Activated T-cell treated with anti-CD3 and anti-CD28 coated beads for 1 hour (primary cell): ENCODE data around the gene ATP9A.
A peak's percentile ranks its signal among the peaks of the same experiment; 100 is the strongest.
"Not testable (repeated sequence)": the region's sequence is repeated elsewhere in the genome, so short reads cannot be mapped to it uniquely, and the experiment has no call there.

Source experiments
- DNase-seq: peaks from one replicate; pipeline ENCODE4 v3.0.0-alpha.2; 2020; ENCODE audit warnings: low read depth

ATP9A gene

GRCh38 chr20:51573576-51574243 is 194.5 kb downstream of the ATP9A start:
- no peak for DNase-seq

DNA sequence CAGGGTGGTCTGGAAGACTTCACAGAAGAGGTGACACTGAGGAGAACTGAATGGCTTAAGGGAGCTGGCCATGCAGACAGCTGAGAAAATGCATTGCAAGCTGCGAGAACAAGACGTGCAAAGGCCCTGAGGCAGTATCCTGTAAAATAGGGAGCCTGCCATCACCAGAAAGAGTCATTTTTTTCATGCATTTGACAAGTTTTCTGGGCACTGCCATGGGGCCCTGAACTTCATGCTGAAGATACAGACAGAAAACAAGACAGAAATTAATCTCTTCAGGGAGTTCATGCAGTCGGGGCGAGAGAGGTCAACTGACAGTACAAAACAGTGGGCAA is 196.8 kb downstream of the ATP9A start:
- no peak for DNase-seq

DNA sequence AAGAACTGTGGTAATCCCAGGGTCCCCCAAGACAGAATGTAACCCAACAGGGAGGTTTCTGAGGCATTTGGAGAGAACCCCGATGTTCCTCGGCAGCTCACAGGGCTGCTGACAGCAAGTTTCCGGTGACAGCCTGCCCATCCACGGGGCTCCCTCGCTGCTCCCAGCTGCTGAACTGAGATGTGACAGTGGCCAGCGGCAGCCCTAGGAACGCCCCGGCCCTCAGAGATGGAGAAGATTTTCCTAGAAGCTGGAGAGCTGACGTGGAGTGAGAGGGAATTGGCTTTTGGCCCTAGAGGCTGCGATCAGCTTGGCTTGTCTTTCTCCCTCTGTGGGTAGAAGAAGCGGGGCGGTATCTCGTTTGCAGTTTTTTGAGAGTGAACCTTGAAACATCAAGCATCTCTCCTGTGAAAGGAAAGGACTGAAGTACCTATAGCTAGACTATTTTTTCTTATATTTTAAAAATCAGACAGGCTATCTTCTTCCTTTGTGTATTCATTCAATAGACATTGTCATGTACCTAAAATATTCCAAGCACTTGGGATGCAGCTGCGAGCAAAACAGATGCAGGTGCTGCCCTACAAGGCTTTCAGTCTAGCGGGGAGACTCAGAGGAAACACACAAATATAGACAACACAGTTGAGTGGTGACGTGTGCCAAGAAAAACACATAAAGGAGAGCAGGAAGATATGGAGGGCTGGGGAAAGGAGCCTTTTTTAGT is 197.3 kb downstream of the ATP9A start:
- DNase-seq, result no peak

DNA sequence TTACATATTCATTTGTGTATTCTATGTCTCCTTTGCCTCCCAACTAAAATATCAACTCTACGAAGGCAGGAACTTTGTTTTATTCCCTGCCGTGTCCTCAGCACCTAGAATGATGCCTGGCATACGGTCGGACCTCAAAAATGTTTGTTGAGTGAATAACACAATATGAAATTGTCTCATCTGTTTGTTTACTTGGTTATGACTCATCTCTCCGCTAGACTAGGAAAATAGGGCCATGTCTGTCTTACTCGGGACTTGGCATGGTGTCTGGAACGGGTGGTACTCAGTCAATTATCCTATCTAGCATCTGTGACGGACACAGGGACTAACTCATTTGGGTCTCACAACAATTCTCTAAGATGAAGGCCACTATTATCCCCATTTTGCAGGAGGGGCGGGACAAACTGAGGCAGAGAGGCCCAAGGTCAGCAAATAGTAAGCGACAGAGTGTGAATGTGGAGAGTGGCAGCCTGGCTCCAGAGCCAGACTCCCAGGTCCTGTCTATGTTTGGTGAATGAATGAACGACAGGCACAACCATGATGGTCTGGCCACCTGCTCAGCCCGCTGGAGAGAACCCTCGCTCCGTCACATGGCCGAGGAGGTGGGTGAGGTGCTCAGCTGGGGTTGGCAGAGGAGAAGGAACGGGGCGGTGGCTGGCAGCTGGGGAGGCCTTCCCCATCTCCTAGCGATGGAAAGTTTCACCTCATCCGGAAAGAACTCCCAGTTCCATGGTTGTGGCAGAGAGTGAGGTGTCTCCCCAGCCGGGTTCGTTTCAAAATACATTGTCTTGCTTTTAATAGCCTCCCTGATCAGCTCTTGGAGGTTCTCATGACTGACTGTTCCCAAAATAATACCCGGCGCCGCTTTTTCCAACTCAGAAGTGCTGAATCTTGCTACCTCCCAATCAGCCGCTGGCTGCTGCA is 198.1 kb downstream of the ATP9A start:
- DNase-seq, result no peak

DNA sequence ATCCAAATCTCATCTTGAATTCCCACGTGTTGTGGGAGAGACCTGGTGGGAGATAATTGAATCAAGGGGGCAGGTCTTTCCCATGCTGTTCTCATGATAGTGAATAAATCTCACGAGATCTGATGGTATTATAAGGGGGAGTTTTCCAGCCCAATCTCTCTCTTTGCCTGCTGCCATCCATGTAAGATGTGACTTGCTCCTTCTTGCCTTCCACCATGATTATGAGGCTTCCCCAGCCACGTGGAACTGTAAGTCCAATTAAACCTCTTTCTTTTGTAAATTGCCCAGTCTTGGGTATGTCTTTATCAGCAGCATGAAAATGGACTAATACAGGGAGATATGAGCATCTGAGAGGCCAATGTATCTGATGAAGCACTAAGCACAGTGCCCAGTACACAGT is 199.7 kb downstream of the ATP9A start:
- DNase-seq, result not testable (repeated sequence)

- no peak for DNase-seq
These were observed 200.6 kb downstream of the ATP9A start for GRCh38 chr20:51567622-51568021.

DNA sequence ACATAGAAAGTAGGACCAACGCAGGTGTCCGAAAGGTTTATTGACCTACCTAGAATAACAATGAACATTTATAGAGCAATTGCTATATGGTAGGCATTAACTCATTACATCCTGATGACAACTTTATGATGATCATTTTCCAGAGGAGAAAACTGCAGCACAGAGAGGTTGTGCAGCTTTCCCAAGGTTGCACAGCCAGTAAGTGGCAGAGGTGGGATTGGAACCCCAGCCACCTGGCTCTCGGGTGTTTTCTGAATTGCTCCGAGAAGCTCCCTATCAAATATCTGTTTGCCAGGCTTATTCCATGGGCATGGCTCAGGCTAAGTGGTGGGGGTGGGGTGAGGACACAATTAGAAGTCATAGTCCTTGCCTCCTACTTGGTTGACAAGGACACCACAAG is 201.6 kb downstream of the ATP9A start:
- DNase-seq, result no peak

- no peak for DNase-seq
These were observed 202.7 kb downstream of the ATP9A start for GRCh38 chr20:51565298-51566144.

- DNase-seq, result no peak
These were observed 204.5 kb downstream of the ATP9A start for GRCh38 chr20:51563486-51564332.

GRCh38 chr20:51563174-51563485 is 205.1 kb downstream of the ATP9A start:
- DNase-seq, result no peak

- DNase-seq, result peak; percentile 1
These were observed 205.6 kb downstream of the ATP9A start for GRCh38 chr20:51562332-51563173.

DNA sequence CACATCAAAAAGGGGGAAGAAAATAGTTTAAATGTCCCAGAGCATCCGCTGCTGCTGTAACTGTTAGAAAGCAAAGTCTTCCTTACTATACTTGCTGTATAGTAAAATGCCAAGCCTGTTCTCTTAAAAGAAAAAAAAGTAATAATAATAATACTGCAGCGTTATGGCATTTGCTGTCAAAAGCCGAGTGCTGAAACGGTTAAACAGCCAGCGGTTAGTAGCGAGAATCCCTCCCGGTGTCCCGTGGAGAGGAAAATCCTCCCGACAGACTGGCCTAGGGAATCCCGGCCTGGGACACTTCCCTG is 206.2 kb downstream of the ATP9A start:
- DNase-seq, result no peak

DNA sequence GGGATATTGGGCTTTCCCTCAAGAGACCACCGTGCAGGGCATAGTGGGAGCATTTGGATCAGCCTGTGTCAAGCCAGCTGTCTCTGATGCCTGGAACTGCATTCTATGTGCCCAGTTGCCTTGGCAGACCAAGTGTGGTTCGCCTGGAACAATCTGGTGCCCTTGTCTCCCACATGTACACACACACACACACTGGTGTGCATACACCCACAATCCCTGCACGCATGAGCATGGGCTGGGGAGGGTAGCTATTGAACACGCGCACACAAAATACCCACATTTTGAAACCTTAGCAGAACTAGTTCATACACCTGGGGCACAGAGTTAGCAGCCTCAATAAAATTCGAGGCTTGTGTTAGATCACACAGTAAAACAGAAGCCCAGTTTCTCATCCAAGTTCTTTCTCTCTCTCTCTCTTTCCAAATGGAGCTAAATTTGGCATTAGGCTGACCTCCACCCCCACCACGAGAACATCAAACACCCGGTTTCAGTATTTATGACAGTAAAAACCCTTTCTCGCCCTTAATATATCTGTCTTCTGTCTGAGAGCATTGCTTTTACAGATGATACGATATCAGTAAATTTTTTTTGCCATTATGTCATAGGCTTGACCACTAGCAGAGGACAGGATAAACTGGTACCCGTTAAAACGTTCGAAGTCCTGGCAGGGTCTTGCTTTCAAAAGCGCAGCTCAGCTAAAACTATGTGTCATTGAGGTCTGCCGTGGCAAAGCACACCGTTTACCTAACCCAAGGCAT is 207.5 kb downstream of the ATP9A start:
- no peak for DNase-seq

DNA sequence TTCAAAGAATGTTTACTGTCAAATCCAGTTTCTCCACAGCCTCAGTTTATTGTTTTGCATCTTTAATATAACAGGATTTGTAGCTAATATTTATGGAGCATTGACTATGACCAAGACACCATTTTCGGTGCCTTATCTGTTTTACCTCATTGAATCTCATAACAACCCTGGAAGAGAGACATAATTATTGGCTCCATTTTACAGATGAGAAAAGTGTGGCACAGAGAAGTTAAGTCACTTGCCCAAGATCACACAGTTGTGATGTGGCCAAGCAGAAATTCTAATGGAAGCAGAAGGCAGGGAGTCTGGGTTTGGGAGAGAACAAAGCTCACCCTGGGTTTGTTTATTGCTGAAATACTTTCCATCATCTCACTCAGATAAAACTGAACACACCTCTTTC is 208.1 kb downstream of the ATP9A start:
- no peak for DNase-seq

DNA sequence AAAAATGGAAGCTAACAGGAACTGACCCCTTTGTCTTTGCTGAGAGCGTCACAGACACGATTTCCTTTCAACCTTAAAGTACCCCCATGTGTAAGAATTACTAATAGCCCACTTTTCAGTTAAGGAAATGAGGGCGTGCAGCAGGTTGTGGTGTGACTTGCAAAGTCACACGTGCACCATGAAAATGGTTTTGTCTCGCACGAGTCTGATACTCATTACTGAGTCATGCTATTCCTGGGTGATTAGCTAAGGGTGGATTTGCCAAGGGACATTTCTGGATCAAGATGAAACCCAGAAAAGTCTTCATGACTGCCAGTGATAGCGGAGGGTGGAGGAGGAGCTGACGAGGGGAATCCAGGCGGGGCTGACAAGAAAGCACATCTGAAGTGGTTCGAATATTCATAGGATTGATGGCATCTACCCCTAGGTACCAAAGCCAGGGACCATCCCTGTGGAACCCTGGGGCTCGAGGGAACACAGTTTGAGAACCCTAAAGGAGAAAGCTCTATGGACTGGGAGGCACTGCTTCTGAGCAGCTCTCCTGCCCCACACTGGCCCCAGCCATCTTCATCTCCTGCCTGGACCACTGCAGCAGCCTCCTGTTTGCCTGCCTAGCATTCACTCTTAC is 213.5 kb downstream of the ATP9A start:
- no peak for DNase-seq

GRCh38 chr20:51553897-51554486 is 214.2 kb downstream of the ATP9A start:
- DNase-seq, result no peak

GRCh38 chr20:51551186-51551585 is 217.0 kb downstream of the ATP9A start:
- no peak for DNase-seq

DNA sequence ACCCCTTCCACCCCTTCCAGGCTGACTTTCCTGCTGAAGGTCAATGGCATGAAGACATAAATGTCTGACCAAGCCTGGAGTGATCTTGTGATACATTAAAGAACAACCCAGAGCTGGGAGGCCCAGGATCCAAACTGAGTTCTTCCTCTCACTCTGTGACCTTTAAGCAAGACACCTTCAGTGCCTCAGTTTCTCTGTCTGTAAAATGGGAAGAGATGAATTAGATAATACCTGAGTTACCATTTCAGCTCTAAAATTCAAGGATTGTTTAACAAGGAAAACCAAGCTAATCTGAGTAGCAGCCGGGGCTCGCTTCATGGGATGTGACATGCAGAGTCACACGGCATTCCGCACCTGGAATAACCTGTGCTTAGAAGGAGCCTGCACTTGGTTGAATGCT is 218.7 kb downstream of the ATP9A start:
- no peak for DNase-seq

DNA sequence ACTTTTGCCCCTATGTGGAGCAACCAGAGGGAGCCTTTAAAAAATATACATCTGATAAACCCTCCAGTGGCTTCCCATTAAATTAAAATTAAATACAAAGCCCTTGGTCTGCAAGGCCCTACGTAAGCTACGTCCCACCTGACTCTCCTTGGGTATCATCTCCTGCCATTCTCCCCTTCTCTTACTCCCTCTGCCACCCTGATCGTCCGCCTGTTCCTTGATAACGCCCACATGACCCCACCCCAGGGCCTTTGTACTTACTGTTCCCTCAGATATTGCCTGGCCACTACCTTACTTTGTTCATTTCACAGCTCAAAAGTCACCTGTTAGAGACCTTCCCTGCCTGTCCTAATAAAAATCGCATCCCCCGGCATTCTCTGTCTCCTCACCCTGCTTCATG is 220.2 kb downstream of the ATP9A start:
- DNase-seq, result no peak
